ENCODE results near the gene LRRC72. TPM values are rescaled to one million over a fixed set of nuclear protein-coding genes. Genes with fewer than 3 reads are reported as not detected.
"Not testable (repeated sequence)": the region's sequence is repeated elsewhere in the genome, so short reads cannot be mapped to it uniquely, and the experiment has no call there.

Gene LRRC72
- total RNA-seq, 2 donors from 2014 or later = not detected

GRCh38 chr7:16531707-16532106 is 5.1 kb downstream of the LRRC72 start:
- Histone ChIP-seq H3K36me3 (ENCODE audit: control insufficient read depth, insufficient read depth, low read length) (no peaks in the 10 kb centered on the region), H3K27ac (ENCODE audit: low read depth, low read length) (no peak overlapping the region), H3K4me1 (ENCODE audit: control insufficient read depth, insufficient read depth, low read length) (peaks cover 9% of the 10 kb centered on the region), H3K4me3 (ENCODE audit: low read length) (no peak overlapping the region), H3K9me3 (ENCODE audit: control insufficient read depth, low read length) (no peaks in the 10 kb centered on the region), H3K27me3 (ENCODE audit: control insufficient read depth, insufficient read depth, low read length, poor library complexity, severe bottlenecking) (no peaks in the 10 kb centered on the region), H3K9ac (ENCODE audit: extremely low read depth, low read length, poor library complexity, severe bottlenecking) (no peak overlapping the region)
- Mint-ChIP-seq H3K36me3 (ENCODE audit: low read depth) (no peaks in the 10 kb centered on the region), H3K9me3 (no peaks in the 10 kb centered on the region), H3K27me3 (ENCODE audit: insufficient read depth) (no peaks in the 10 kb centered on the region), H3K27ac (no peak overlapping the region), H3K4me1 (peaks cover 29% of the 10 kb centered on the region), H3K4me3 (no peak overlapping the region)
- TF ChIP-seq CTCF (conservative IDR thresholded peaks at IDR 0.05) = no peak
- 20 to 30% methylated on average over 1 of the region's 1 CpG for WGBS, 2 experiments (ENCODE audit: insufficient coverage in 1 of 2, insufficient read length in 1 of 2)
- no peak for DNase-seq

- DNase-seq = no peak
- 55% methylated on average over 1 of the region's 1 CpG; no CpG with 5 or more reads in 1 of the 2 experiments for WGBS, 2 experiments (ENCODE audit: insufficient coverage in 1 of 2, insufficient read length in 1 of 2)
- H3K27ac Mint-ChIP-seq = peak overlapping the region; percentile 46
Measured at GRCh38 chr7:16532272-16532671, 5.6 kb downstream of the LRRC72 start.

DNA sequence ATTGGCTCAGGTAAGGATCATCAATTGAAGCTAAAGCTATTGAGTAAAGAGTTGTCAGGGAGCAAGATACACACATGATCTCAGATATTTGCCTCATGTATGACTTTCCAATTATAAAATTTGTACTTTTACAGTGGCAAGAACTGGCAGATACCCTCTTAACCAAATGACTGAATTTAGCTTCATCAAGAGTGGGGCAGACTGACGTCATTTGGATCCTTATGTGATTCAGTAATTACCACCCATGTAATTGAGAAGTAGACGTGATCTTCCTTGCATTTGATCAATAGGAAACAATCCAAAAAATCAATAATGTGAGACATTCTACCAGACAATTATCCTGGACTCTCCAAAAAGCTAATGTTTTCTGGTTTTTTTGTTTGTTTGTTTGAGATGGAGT is 8.9 kb downstream of the LRRC72 start:
- no peaks in the 10 kb centered on the region for H3K36me3 ChIP-seq (ENCODE audit: control insufficient read depth, insufficient read depth, low read length)
- no peak overlapping the region for H3K27ac ChIP-seq (ENCODE audit: low read depth, low read length)
- TF ChIP-seq CTCF (conservative IDR thresholded peaks at IDR 0.05) = no peak
- no peak for DNase-seq
- H3K4me1 ChIP-seq (ENCODE audit: control insufficient read depth, insufficient read depth, low read length) = peaks cover 9% of the 10 kb centered on the region
- Mint-ChIP-seq H3K27me3 (ENCODE audit: insufficient read depth) (no peaks in the 10 kb centered on the region), H3K9me3 (peaks cover 5% of the 10 kb centered on the region), H3K36me3 (ENCODE audit: low read depth) (no peaks in the 10 kb centered on the region), H3K4me3 (no peak overlapping the region), H3K27ac (no peak overlapping the region), H3K4me1 (peaks cover 21% of the 10 kb centered on the region)
- no peak overlapping the region for H3K4me3 ChIP-seq (ENCODE audit: low read length)
- WGBS, 2 experiments (ENCODE audit: insufficient coverage in 1 of 2, insufficient read length in 1 of 2) = 92 to 95% methylated on average over 2 of the region's 2 CpGs
- H3K9ac ChIP-seq (ENCODE audit: extremely low read depth, low read length, poor library complexity, severe bottlenecking) = no peak overlapping the region
- H3K27me3 ChIP-seq (ENCODE audit: control insufficient read depth, insufficient read depth, low read length, poor library complexity, severe bottlenecking) = no peaks in the 10 kb centered on the region
- no peaks in the 10 kb centered on the region for H3K9me3 ChIP-seq (ENCODE audit: control insufficient read depth, low read length)

More at GRCh38 chr7:16532272-16532671, 5.6 kb downstream of the LRRC72 start:
- no peak for TF ChIP-seq CTCF (conservative IDR thresholded peaks at IDR 0.05)
- H3K9me3 Mint-ChIP-seq = no peaks in the 10 kb centered on the region
- H3K27me3 ChIP-seq (ENCODE audit: control insufficient read depth, insufficient read depth, low read length, poor library complexity, severe bottlenecking) = no peaks in the 10 kb centered on the region
- no peaks in the 10 kb centered on the region for H3K27me3 Mint-ChIP-seq (ENCODE audit: insufficient read depth)
- H3K9me3 ChIP-seq (ENCODE audit: control insufficient read depth, low read length) = no peaks in the 10 kb centered on the region
- no peak overlapping the region for H3K27ac ChIP-seq (ENCODE audit: low read depth, low read length)
- peaks cover 31% of the 10 kb centered on the region for H3K4me1 Mint-ChIP-seq
- no peak overlapping the region for H3K9ac ChIP-seq (ENCODE audit: extremely low read depth, low read length, poor library complexity, severe bottlenecking)
- H3K4me3 ChIP-seq (ENCODE audit: low read length) = no peak overlapping the region
- no peak overlapping the region for H3K4me3 Mint-ChIP-seq
- H3K36me3 ChIP-seq (ENCODE audit: control insufficient read depth, insufficient read depth, low read length) = no peaks in the 10 kb centered on the region
- H3K4me1 ChIP-seq (ENCODE audit: control insufficient read depth, insufficient read depth, low read length) = peaks cover 9% of the 10 kb centered on the region
- no peaks in the 10 kb centered on the region for H3K36me3 Mint-ChIP-seq (ENCODE audit: low read depth)

DNA sequence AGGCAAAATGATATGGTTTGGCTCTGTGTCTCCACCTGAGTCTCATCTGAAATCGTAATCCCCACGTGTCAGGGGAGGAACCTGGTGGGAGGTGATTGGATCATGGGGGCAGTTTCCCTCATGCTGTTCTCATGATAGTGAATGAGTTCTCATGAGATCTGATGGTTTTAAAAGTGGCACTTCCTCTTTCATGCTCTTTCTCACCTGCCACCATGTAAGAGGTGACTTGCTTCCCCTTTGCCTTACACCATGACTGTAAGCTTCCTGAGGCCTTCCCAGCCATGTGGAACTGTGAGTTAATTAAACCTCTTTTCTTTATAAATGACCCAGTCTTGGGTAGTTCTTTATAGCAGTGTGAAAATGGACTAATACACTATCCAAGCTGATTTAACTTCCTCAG is 13.9 kb downstream of the LRRC72 start:
- H3K27ac ChIP-seq (ENCODE audit: low read depth, low read length); H3K27me3 Mint-ChIP-seq (ENCODE audit: insufficient read depth); H3K27me3 ChIP-seq (ENCODE audit: control insufficient read depth, insufficient read depth, low read length, poor library complexity, severe bottlenecking); H3K36me3 Mint-ChIP-seq (ENCODE audit: low read depth); H3K9ac ChIP-seq (ENCODE audit: extremely low read depth, low read length, poor library complexity, severe bottlenecking); H3K4me3 Mint-ChIP-seq; DNase-seq; H3K36me3 ChIP-seq (ENCODE audit: control insufficient read depth, insufficient read depth, low read length); H3K4me3 ChIP-seq (ENCODE audit: low read length); H3K27ac Mint-ChIP-seq; H3K9me3 ChIP-seq (ENCODE audit: control insufficient read depth, low read length); H3K9me3 Mint-ChIP-seq: not testable (repeated sequence)
- H3K4me1 ChIP-seq (ENCODE audit: control insufficient read depth, insufficient read depth, low read length) = peaks cover 15% of the 10 kb centered on the region
- H3K4me1 Mint-ChIP-seq = peaks cover 31% of the 10 kb centered on the region
- WGBS, 2 experiments (ENCODE audit: insufficient coverage in 1 of 2, insufficient read length in 1 of 2) = 100% methylated on average over 2 of the region's 2 CpGs; no CpG with 5 or more reads in 1 of the 2 experiments
